GM23338 (cell line): ENCODE results near the gene IGFL3. TPM values are rescaled to one million over a fixed set of nuclear protein-coding genes. Genes with fewer than 3 reads are reported as not detected.

Experiments used
- ATAC-seq: fragments of 200-7000 bp; cut with Tn5 transposase; 3 replicates; pipeline ENCODE4 v1.9.1; 2020
- DNase-seq: peaks from one replicate; pipeline ENCODE4 v3.0.0-alpha.2; 2015; ENCODE audit warnings: low spot score
- H2AFZ ChIP-seq: fragments of 200-600 bp; sonication (generic); 2 replicates; pipeline ENCODE4 v1.8.0; 2016; ENCODE audit warnings: antibody characterized with exemption, mild to moderate bottlenecking, moderate library complexity
- H3F3A ChIP-seq: fragments of 200-600 bp; sonication (generic); replicated peaks from 2 replicates; pipeline ENCODE4 v1.8.0; 2017; ENCODE audit warnings: antibody characterized with exemption, mixed run types, low read depth
- H3K27ac ChIP-seq: fragments of 200-600 bp; sonication (generic); 2 replicates; pipeline ENCODE4 v1.6.1; 2016; ENCODE audit warnings: low read depth
- H3K27me3 ChIP-seq: fragments of 200-600 bp; sonication (generic); 2 replicates; pipeline ENCODE4 v1.8.0; 2016; ENCODE audit warnings: mild to moderate bottlenecking, mixed run types, moderate library complexity; ENCODE audit not compliant: insufficient read depth
- H3K36me3 ChIP-seq: fragments of 200-600 bp; sonication (generic); 2 replicates; pipeline ENCODE4 v1.8.0; 2016; ENCODE audit warnings: mild to moderate bottlenecking; ENCODE audit not compliant: insufficient read depth
- H3K4me1 ChIP-seq: fragments of 200-600 bp; sonication (generic); 2 replicates; pipeline ENCODE4 v1.8.0; 2016; ENCODE audit warnings: mild to moderate bottlenecking, moderate library complexity; ENCODE audit not compliant: insufficient read depth
- H3K4me2 ChIP-seq: fragments of 200-600 bp; sonication (generic); 2 replicates; pipeline ENCODE4 v1.7.1; 2017; ENCODE audit warnings: mixed run types
- H3K4me3 ChIP-seq: fragments of 200-600 bp; sonication (generic); 2 replicates; pipeline ENCODE4 v1.6.1; 2016; ENCODE audit warnings: mixed run types
- H3K79me2 ChIP-seq: fragments of 200-600 bp; sonication (generic); replicated peaks from 2 replicates; pipeline ENCODE4 v1.8.0; 2017; ENCODE audit warnings: mild to moderate bottlenecking; ENCODE audit not compliant: insufficient read depth
- H3K9me2 ChIP-seq: fragments of 200-600 bp; sonication (generic); 2 replicates; pipeline ENCODE4 v1.8.0; 2017; ENCODE audit not compliant: insufficient read depth
- H4K20me1 ChIP-seq: fragments of 200-600 bp; sonication (generic); replicated peaks from 2 replicates; pipeline ENCODE4 v1.8.0; 2017; ENCODE audit warnings: mild to moderate bottlenecking; ENCODE audit not compliant: insufficient read depth
- H3K27ac Mint-ChIP-seq: 2 replicates; pipeline ENCODE4 v1.8.0; 2020; ENCODE audit warnings: inconsistent platforms, mild to moderate bottlenecking, moderate library complexity, mixed read lengths
- H3K27me3 Mint-ChIP-seq: 3 replicates; pipeline ENCODE4 v1.8.0; 2022; ENCODE audit warnings: low read depth, mild to moderate bottlenecking, moderate library complexity, mixed read lengths, inconsistent platforms; ENCODE audit not compliant: insufficient read depth, poor library complexity
- H3K36me3 Mint-ChIP-seq: 3 replicates; pipeline ENCODE4 v1.8.0; 2021; ENCODE audit warnings: low read depth, mild to moderate bottlenecking, inconsistent platforms, moderate library complexity, mixed read lengths
- H3K4me1 Mint-ChIP-seq: 3 replicates; pipeline ENCODE4 v1.8.0; 2020; ENCODE audit warnings: mild to moderate bottlenecking, inconsistent platforms, mixed read lengths
- H3K4me3 Mint-ChIP-seq: 3 replicates; pipeline ENCODE4 v1.8.0; 2021; ENCODE audit warnings: moderate library complexity, mild to moderate bottlenecking, inconsistent platforms, mixed read lengths
- H3K9me3 Mint-ChIP-seq: 3 replicates; pipeline ENCODE4 v1.8.0; 2020; ENCODE audit warnings: moderate library complexity, mild to moderate bottlenecking, inconsistent platforms, mixed read lengths
- NANOG ChIP-seq: IDR thresholded peaks from 2 replicates; pipeline ENCODE4 v1.6.1; 2016; ENCODE audit warnings: antibody characterized with exemption, borderline replicate concordance
- ZNF114 ChIP-seq: fragments of 250-450 bp; sonication (Bioruptor Pico); IDR thresholded peaks from 2 replicates; pipeline ENCODE4 v1.5.0; 2020; ENCODE audit warnings: mild to moderate bottlenecking, moderate library complexity
- polyA plus RNA-seq: library from polyadenylated mRNA; unstranded; fragments of >200 nt; fragmentation: Nextera tagmentation; extraction: Ambion mirVana; gene quantifications from 2 replicates; pipeline ENCODE4 v1.2.1, GENCODE V29; 2016
- total RNA-seq: library from RNA; depleted of rRNA; stranded (reverse); fragments of >200 nt; shearing (Covaris generic); gene quantifications from 2 replicates; pipeline ENCODE4 v1.2.3, GENCODE V29; 2014
- TF ChIP-seq, protein P1 (sequence below): IDR thresholded peaks from 2 replicates; pipeline ENCODE4 v1.6.1; 2016; ENCODE audit warnings: antibody characterized with exemption
- TF ChIP-seq, protein P2 (sequence below): fragments of 250-450 bp; sonication (Bioruptor Pico); IDR thresholded peaks from 2 replicates; pipeline ENCODE4 v1.5.0; 2020; ENCODE audit warnings: mild to moderate bottlenecking, moderate library complexity

The IGFL3 gene
- total and polyA plus RNA-seq, 2 experiments from 2014 or later = not detected

DNA sequence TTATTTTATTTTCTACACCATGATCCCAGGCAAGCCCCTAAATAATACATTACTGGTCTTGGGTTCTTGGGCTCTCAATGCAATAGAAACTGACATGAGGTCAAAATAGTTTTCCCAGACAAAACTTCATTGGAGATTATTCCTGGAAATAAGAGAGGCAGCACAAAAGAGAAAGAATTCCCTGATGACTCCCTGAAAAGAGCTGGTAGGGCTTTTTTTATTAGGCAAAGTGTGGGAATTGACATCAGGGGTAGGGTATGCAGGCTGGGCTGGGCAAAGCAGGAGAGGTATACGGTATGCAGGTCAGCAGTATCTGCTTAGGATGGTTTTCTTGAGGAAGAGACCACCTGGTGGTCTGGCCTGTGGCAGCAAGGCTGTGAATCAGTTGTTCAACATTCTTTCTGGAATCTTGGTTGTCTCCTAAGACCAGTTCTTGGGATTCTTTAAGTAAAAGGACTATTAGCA is 9.3 kb upstream of the IGFL3 start:
- Histone ChIP-seq H3K4me2 (no peak overlapping the region), H3K4me3 (no peak overlapping the region)
- ATAC-seq = peak; percentile 87

More for the DNA sequence above, 9.3 kb upstream of the IGFL3 start:
- Mint-ChIP-seq H3K36me3 (peaks cover 26% of the 10 kb centered on the region), H3K27me3 (peaks cover 20% of the 10 kb centered on the region), H3K4me1 (peaks cover 22% of the 10 kb centered on the region), H3K4me3 (peak overlapping the region; percentile 42; the same call in 1 of the 3 replicates), H3K27ac (peak overlapping the region; percentile 98), H3K9me3 (peaks cover 33% of the 10 kb centered on the region)
- Histone ChIP-seq H4K20me1 (no peaks in the 10 kb centered on the region), H3F3A (no peaks in the 10 kb centered on the region), H3K4me1 (no peaks in the 10 kb centered on the region; the same call in 1 of the 2 replicates), H3K9me2 (peaks cover 23% of the 10 kb centered on the region), H3K36me3 (no peaks in the 10 kb centered on the region), H3K27ac (peak overlapping the region; percentile 97), H3K79me2 (no peaks in the 10 kb centered on the region), H2AFZ (no peak overlapping the region), H3K27me3 (no peaks in the 10 kb centered on the region)
- no peak for TF ChIP-seq NANOG
- no peak for TF ChIP-seq ZNF114 (CRISPR knock-in tag)
- TF ChIP-seq, protein P1, sequence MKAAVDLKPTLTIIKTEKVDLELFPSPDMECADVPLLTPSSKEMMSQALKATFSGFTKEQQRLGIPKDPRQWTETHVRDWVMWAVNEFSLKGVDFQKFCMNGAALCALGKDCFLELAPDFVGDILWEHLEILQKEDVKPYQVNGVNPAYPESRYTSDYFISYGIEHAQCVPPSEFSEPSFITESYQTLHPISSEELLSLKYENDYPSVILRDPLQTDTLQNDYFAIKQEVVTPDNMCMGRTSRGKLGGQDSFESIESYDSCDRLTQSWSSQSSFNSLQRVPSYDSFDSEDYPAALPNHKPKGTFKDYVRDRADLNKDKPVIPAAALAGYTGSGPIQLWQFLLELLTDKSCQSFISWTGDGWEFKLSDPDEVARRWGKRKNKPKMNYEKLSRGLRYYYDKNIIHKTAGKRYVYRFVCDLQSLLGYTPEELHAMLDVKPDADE = no peak
- TF ChIP-seq, protein P2, sequence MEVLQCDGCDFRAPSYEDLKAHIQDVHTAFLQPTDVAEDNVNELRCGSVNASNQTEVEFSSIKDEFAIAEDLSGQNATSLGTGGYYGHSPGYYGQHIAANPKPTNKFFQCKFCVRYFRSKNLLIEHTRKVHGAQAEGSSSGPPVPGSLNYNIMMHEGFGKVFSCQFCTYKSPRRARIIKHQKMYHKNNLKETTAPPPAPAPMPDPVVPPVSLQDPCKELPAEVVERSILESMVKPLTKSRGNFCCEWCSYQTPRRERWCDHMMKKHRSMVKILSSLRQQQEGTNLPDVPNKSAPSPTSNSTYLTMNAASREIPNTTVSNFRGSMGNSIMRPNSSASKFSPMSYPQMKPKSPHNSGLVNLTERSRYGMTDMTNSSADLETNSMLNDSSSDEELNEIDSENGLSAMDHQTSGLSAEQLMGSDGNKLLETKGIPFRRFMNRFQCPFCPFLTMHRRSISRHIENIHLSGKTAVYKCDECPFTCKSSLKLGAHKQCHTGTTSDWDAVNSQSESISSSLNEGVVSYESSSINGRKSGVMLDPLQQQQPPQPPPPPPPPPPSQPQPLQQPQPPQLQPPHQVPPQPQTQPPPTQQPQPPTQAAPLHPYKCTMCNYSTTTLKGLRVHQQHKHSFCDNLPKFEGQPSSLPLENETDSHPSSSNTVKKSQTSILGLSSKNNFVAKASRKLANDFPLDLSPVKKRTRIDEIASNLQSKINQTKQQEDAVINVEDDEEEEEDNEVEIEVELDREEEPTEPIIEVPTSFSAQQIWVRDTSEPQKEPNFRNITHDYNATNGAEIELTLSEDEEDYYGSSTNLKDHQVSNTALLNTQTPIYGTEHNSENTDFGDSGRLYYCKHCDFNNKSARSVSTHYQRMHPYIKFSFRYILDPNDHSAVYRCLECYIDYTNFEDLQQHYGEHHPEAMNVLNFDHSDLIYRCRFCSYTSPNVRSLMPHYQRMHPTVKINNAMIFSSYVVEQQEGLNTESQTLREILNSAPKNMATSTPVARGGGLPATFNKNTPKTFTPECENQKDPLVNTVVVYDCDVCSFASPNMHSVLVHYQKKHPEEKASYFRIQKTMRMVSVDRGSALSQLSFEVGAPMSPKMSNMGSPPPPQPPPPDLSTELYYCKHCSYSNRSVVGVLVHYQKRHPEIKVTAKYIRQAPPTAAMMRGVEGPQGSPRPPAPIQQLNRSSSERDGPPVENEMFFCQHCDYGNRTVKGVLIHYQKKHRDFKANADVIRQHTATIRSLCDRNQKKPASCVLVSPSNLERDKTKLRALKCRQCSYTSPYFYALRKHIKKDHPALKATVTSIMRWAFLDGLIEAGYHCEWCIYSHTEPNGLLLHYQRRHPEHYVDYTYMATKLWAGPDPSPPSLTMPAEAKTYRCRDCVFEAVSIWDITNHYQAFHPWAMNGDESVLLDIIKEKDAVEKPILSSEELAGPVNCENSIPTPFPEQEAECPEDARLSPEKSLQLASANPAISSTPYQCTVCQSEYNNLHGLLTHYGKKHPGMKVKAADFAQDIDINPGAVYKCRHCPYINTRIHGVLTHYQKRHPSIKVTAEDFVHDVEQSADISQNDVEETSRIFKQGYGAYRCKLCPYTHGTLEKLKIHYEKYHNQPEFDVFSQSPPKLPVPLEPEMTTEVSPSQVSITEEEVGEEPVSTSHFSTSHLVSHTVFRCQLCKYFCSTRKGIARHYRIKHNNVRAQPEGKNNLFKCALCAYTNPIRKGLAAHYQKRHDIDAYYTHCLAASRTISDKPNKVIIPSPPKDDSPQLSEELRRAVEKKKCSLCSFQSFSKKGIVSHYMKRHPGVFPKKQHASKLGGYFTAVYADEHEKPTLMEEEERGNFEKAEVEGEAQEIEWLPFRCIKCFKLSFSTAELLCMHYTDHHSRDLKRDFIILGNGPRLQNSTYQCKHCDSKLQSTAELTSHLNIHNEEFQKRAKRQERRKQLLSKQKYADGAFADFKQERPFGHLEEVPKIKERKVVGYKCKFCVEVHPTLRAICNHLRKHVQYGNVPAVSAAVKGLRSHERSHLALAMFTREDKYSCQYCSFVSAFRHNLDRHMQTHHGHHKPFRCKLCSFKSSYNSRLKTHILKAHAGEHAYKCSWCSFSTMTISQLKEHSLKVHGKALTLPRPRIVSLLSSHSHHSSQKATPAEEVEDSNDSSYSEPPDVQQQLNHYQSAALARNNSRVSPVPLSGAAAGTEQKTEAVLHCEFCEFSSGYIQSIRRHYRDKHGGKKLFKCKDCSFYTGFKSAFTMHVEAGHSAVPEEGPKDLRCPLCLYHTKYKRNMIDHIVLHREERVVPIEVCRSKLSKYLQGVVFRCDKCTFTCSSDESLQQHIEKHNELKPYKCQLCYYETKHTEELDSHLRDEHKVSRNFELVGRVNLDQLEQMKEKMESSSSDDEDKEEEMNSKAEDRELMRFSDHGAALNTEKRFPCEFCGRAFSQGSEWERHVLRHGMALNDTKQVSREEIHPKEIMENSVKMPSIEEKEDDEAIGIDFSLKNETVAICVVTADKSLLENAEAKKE (CRISPR knock-in tag) = 0 out of 2 replicates have a peak, but pooled peaks have one; percentile 10
- DNase-seq = peak; percentile 57
